HG02884 (cell line): Measurements from ENCODE around the gene TVP23C.
"Not testable (repeated sequence)": the region's sequence is repeated elsewhere in the genome, so short reads cannot be mapped to it uniquely, and the experiment has no call there.

ENCODE experiments used
- ATAC-seq: cut with Tn5 transposase; IDR thresholded peaks from one replicate; pipeline ENCODE4 v1.9.1; 2021; ENCODE audit warnings: mild to moderate bottlenecking, moderate library complexity; ENCODE audit not compliant: unreplicated experiment

TVP23C gene

GRCh38 chr17:15563375-15563857 is at the start of gene TVP23C:
Gene TVP23C (minus strand): TSS chr17:15563483. CDS start chr17:15563448, 35 bp downstream.
- ATAC-seq: peak; percentile 82

GRCh38 chr17:15592960-15593359 is 29.7 kb upstream of the TVP23C start:
- ATAC-seq: not testable (repeated sequence)

DNA sequence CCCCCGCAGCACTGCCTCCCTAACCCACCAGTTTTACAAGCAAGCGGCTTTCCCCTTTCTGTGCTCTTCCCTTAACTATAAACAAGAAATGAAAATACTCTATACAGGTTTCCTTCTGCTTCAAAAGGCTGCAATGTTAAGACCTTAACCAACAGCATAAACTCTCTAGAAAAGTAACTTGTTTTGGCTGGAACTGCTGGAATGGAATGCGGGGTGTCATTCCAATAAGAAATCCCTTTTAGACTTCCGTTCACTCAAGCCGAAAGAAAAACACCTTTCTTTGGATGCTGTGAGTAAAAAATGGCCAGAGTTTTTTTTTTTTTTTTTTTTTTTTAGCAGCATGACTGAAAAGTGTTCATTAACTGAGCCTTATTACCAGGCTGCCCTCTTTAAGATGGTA is 28.7 kb upstream of the TVP23C start:
- not testable (repeated sequence) for ATAC-seq

- ATAC-seq: not testable (repeated sequence)
Measured at GRCh38 chr17:15590844-15591243, 27.6 kb upstream of the TVP23C start.

DNA sequence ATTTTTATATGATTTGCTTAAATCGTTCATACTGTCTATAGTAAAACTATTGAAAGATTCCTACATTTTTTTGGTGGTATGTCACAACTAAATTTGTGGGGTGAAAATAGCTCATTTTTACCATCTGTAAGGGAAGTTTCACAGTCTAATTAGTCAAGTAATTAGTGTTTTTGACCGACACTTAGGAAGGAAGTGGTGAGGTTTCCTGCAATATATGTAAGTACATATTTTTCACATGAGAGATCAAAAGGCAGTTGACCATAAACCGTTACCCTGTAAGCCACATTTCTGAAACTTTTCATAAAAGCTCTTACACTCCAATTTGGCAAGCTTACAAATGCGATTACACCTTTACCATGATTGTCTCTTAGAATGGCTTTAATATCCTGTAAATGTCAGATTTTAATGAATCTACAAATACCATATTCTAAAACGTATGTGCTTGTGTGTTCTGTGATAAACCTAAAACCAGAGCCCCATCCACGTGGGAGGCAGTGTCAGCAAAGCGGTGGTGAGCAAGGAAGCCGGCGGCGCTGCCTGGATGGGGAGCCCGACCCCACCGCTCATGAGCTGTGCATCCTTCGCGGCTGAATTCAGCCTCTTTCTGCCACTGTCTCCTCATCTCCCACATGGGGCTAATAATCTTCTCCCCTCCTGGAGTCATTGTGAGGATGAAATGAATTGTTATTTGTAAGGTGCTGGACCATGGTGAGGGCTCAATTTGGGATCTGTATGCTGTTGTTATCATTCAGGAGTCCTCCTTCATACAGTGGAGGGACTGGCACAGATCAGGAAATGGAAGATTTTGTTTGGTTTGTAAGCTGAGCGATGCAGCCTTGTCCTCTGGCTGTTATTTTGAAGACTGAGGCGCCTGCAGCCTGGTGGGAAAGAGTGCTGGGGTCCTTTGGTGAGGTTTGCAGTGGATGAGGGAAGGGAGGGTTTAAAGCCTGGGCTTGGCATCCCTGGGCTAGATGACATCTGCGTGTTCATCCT is 26.6 kb upstream of the TVP23C start:
- ATAC-seq: peak; percentile 79

- ATAC-seq: not testable (repeated sequence)
Measured at GRCh38 chr17:15588017-15588416, 24.7 kb upstream of the TVP23C start.

DNA sequence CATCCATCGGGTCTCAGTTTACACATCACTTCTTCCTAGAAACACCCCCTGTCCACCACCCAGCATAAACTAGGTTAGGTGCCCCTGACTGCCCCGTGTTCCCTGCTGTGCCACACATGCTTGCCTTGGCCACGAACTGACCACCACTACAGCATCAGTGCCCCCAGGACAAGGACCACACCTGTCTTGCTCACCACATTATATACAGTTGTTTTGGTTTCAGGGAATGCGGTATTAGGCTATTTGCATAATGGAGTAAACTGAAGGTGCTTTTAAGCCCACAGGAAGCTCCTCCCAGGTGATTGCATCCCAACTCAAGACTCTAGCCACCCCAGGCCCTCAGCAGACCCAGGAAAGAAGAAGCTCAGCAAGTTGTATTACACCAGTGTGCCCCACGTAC is 20.0 kb upstream of the TVP23C start:
- not testable (repeated sequence) for ATAC-seq

- not testable (repeated sequence) for ATAC-seq
Measured at GRCh38 chr17:15581462-15581861, 18.2 kb upstream of the TVP23C start.

- not testable (repeated sequence) for ATAC-seq
Measured at GRCh38 chr17:15576848-15577247, 13.6 kb upstream of the TVP23C start.

DNA sequence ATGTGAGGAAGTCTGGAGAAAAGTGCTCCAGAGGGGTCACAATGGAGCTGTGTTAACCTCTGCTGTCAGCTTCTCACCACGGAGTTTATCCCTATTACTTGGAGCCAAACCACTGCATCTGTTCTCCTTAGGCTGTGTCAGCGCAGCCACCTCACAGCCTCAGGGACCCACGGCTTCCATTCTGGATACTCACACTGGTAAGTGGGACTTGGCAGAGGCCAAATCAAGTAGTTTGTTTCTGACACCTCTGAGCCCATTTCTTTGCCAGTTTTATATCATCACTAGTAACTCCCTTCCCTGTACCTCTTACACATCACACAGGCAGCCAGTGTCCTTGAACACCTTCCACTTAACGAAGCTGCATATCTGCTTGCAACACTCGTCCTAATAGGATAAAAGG is 11.4 kb upstream of the TVP23C start:
- not testable (repeated sequence) for ATAC-seq

GRCh38 chr17:15573870-15574269 is 10.6 kb upstream of the TVP23C start:
- not testable (repeated sequence) for ATAC-seq

GRCh38 chr17:15562613-15563374 is 489 bp downstream of the TVP23C start:
- ATAC-seq: peak; percentile 24

DNA sequence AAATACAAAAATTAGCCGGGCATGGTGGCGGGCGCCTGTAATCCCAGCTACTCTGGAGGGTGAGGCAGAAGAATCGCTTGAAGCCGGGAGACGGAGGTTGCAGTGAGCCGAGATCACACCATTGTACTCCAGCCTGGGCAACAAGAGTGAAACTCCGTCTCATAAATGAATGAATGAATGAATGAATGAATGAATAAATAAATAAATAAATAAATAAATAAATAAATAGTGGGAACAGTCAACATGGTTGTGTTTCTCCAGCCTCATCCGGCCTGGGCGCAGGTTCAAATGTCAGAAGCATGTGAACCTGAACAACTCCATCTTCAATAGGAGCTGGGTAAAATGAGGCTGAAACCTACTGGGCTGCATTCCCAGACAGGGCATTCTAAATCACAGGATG is 1.8 kb downstream of the TVP23C start:
- not testable (repeated sequence) for ATAC-seq

DNA sequence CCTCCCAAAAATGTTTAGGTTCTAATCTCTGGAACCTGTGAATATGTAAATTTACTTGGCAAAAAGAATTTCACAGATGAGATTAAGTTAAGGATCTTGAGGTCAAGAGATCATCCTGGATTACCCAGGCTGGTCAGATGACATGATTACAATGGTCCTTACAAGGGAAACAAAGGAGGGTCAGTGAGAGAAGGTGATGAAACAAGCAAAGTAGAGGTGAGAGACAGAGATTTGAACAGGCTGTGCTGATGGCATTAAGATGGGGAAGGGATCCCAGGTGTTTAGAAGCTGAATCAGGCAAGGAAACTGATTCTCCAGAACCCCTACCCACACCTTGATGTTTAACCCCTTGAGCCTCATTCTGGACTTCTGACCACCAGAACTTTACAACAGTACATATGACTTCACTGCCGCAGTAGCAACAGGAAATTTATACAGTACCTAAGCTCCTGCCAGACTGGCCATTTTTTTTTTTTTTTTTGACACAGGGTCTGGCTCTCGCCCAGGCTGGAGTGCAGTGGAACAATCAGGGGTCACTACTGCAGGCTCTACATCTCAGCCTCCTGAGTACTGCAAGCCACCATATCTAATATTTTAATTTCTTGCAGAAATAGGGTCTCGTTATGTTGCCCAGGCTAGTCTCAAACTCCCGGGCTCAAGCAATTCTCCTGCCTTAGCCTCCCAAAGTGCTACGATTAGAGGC is 4.7 kb downstream of the TVP23C start:
- ATAC-seq: not testable (repeated sequence)

DNA sequence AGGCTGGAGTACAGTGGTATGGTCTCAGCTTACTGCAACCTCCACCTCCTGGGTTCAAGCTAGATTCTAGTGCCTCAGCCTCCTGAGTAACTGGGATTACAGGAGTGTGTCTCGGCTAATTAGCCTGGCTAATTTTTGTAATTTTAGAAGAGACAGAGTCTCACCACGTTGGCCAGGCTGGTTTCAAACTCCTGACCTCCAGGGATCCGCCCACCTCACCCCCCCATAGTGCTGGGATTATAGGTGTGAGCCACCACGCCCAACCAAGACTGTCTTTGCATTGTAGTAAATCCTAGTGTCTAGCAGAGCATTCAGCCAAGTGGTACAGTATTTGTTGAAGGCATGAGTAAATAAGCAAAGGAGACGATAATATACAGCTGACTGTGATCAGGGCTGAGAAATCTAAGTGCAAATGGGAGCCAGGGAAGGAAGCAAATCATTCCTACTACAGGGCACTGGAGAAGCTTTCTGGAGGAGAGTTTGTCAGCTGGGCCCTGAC is 5.9 kb downstream of the TVP23C start:
- not testable (repeated sequence) for ATAC-seq

DNA sequence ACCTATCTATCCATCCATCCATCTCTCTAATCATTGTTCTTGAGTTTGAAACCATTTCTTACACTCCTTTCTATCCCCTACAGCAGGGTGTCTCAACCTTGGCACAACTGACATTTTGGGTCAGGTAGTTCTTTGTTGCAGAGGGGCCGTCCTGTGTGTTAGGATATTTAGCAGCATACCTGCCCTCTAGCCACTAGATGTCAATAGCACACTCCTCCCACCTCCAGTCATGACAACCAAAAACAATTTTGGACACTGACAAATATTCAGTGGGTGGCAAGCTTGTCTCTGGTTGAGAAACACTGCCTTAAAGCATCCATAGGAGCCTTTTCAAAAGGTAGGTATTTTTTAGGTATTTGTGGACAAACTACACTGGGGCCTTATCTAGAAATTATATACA is 10.4 kb downstream of the TVP23C start:
- not testable (repeated sequence) for ATAC-seq

GRCh38 chr17:15549552-15549951 is 13.7 kb downstream of the TVP23C start:
- not testable (repeated sequence) for ATAC-seq

GRCh38 chr17:15546604-15547003 is 16.7 kb downstream of the TVP23C start:
- not testable (repeated sequence) for ATAC-seq

GRCh38 chr17:15540371-15541219 is 22.7 kb downstream of the TVP23C start:
- not testable (repeated sequence) for ATAC-seq

GRCh38 chr17:15533122-15533521 is 30.2 kb downstream of the TVP23C start:
- not testable (repeated sequence) for ATAC-seq
